CD4-positive, alpha-beta T cell treated with Interleukin-17A for 4 hours (primary cell): Measurements from ENCODE around the gene ZNF408.

Source experiments
- DNase-seq: peaks from one replicate; pipeline ENCODE4 v3.0.0-alpha.2; 2020; ENCODE audit warnings: mixed read lengths

The ZNF408 gene

GRCh38 chr11:46676436-46677158, 24.2 kb upstream of the ZNF408 start:
- DNase-seq = no peak

DNA sequence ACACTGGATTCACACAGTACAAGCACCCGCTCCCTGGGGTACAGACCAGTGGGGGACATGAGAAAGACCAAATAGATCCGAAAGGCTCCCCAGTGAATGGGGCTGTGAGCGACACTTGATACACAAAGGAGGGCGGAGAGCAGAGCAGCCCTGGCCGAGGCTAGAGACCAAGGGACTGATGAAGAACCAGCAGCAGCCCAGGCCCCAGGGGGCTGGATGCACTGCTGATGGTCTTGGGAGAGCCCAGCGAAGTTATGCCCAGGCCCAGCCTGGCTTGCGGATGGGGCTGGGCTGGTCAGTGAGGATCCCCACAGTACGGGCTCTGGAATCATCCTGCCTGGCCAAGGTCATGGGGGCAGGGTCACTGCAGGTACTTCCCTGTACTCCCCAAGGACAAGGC, 23.7 kb upstream of the ZNF408 start:
- DNase-seq = no peak

GRCh38 chr11:46677991-46678740, 22.7 kb upstream of the ZNF408 start:
- DNase-seq = no peak

DNA sequence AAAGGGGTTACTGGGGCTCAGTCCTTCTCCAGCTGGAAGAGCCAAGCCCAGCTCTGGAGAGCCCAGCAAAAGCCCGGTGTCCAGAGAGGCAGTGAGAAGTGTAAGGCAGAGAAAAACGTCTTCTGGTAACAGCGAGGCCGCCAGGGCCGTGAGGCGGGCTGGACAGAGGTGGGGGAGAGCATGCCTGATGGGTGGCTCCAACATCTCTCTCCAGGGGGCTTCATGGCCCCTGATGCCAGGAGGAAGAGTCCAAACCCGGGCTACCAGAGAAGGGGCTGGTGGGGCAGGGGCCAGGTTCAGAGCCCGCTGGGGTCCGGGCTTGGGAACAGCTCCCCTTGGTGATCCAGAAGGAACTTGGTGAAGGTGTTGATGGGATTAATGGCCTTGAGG, 22.1 kb upstream of the ZNF408 start:
- no peak for DNase-seq

DNA sequence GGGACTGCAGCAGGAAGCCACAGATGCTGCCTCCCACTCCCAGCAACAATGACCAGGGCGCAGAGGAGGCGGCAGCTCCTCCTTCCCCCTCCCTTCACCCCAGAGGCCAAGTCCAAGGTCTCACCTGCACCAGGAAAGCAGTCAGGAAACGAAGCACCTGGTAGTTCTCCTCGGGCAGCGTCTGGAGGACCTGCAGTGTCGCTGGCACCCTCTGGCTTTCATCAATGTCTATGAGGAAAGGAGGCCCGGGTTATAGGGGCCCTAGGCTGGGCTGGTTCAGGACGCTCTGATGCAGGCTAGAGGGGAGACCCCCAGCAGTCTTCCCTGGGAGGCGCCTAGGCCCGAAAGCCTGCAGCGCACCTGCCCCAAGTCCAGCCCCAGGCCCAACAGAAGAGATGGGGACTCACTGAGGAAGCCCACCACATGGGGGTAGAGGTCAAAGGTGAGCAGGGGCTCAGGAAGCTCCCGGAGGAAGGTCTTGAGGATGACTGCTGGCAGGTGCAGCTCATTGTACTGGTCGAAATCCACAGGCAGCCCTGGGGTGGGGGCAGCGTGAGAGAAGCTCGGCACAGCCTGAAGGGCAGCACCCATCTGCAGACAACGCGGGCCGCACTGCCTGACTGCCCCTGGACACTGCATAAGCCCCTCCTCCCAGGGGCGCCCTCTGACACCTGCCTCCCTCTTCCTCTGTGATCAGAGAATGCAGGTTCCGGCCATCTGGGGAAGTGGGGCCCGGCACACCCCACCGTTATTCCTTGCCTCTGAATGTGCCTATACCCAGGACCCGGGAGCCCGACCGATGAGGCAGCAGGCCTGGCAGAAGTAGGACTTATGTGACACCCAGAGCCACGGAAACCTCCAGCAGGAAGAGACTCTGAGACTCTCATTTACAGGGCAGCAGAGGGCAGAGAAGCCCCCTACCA, 21.3 kb upstream of the ZNF408 start:
- DNase-seq = no peak

GRCh38 chr11:46680164-46680760, 20.6 kb upstream of the ZNF408 start:
- no peak for DNase-seq

DNA sequence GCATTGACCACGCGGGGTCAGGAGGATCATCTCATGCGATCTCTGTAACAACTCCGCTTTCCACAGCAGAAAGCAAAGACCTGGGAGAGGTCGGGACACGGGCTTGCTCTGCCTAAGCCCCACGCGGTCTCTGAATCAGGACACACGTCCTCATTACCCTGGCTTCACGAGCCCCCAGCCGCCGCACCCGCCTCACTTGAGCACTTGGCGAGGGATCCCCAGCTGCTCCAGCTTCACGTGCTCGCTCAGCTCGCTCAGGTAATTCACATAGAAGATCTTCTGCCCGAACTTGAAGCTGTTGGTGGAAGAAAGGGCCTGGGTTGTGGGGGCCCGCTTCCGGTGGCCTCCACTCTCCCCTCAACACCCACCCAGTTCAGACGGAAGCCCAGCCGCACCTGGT, 20.0 kb upstream of the ZNF408 start:
- DNase-seq = no peak

DNA sequence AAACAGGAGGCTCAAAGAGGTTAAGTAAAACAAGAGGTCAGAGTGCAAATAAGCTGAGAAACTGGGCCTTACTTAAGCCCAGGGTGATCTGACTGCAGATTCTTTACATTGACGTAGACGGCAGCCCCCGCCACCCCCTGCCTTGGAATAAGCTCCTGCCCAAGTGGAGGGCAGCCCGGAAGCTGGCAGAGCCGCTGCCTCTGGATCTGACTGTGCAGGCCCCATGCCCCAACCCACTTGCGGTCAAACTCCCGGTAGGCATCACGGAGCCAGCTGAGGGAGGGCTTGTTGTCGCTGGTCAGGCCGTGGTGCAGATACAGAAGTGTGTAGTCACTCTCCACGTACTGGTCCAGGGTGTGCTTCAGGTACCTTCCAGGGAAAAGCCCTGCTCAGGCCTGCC, 19.0 kb upstream of the ZNF408 start:
- DNase-seq = no peak

GRCh38 chr11:46682773-46683752, 17.8 kb upstream of the ZNF408 start:
- no peak for DNase-seq

- DNase-seq = no peak
Observed at GRCh38 chr11:46684367-46684766, 16.5 kb upstream of the ZNF408 start.

DNA sequence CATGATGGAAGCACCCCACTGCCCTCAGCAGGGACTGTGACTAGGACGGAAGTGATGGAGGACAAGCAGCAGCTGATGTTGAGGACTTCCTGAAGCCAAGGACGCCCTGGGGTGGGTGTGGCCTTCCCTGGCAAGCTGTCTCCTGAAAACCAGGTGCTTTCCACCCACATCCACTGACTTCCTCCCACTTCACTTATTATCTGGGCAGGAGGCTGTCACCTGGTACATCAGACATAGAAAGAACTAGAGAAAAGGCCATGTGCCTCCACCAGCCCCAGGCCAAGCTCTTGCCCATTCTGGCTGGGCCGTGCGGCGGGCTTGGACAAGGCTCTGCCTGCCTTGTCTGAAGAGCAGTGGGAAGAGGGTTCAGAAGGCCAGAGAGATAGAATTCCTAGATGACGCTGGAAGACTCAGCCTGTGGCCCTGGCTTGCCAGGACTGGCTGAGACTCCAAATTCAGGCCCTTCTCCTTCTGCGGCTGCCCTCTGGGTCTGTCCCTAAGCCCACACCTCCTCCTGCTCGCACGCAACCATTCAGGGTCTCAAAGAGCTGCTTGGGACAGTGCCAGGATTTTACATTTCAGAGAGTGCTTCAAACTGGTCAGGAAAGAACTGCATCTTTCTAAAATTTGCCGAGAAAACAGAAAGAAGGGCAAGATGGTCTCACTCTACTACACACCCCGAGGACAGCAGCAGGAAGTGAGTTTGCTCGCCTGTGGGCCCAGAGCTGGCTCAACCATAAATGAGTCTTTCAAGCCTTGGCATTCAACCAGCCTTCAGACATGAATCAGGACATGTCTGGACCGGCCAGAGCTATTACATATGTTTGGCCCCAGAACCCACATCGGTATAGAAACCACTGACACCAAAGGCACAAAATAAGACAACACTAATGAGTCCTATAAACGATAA, 13.7 kb upstream of the ZNF408 start:
- DNase-seq = no peak

DNA sequence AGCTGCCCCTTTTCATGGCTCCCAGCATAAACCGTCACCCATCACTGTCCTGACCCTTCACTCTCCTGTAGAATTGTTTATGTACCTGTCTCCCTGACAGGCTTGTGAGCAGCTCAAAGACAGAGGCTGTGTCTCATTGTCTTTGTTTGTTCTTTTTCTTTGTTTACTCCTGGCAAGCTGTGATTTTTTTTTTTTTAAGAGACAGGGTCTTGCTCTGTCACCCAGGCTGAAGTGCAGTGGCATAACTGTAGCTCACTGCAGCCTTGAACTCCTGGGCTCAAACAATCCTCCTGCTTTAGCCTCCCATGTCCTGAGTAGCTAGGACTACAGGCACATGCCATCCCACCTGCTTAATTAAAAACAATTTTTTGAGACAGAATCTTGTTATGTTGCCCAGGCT, 10.1 kb upstream of the ZNF408 start:
- no peak for DNase-seq

GRCh38 chr11:46692450-46692849, 8.4 kb upstream of the ZNF408 start:
- no peak for DNase-seq

DNA sequence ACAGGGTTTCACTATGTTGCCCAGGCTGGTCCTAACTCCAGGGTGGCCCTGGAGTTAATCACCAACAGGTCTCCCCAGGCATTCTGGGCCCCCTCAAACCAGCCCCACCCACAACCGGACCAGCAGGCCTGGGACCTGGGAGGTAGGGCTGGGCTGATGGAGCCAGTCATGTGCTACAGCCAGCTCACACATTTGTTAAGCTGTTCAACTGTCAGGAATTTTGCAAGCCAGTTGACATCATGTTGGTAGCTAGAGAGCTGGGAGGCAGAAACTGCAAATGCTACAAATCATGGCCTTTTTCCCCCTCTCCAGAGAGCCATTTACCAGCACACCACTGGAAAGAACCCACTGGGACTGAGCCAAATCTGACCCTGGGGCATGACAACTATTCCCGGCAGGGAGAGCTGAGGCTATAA, 7.2 kb upstream of the ZNF408 start:
- no peak for DNase-seq

- DNase-seq = no peak
Observed at GRCh38 chr11:46694072-46694471, 6.8 kb upstream of the ZNF408 start.

GRCh38 chr11:46694607-46695006, 6.2 kb upstream of the ZNF408 start:
- DNase-seq = no peak

DNA sequence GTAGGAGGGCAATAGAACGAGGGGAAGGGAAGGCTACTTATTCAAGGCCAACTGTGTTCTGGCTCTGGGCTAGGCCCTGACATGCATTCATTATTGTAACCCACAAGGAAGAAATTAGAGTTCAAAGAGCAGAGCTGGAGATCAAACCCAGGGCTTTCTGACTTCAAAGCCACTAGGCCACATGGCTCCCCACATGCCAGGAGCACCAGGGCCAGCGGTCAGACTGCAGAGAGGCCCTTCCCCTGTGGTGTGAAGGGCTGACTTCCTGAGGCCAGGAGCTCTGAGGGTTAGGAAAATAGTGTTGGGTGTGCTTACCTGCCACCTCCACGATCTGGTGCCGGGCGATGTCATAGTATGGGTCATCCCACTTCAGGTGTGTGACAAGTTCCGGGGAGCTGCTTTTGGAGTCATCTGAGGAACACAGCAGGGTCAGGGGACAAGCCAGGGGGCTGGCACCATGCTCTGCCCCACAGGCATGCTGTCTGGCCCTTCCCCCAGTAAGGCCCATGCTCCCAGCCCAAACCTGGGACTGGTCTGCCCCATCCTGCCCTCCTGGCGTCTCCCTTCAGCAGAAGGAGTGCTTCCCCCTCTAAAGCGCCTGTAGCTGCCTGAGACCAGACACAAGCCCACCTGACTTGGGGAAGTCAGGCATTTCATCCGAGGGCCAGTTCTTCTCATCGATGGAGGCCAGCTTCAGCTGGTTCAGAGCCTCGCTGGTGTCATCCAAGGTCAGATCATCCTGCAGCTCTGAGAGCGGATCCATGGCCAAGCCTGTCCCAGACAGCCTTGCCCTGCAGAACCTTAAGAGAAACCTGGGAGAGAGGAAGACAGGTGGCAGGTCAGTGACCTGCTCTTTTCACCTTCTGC, 5.3 kb upstream of the ZNF408 start:
- no peak for DNase-seq

DNA sequence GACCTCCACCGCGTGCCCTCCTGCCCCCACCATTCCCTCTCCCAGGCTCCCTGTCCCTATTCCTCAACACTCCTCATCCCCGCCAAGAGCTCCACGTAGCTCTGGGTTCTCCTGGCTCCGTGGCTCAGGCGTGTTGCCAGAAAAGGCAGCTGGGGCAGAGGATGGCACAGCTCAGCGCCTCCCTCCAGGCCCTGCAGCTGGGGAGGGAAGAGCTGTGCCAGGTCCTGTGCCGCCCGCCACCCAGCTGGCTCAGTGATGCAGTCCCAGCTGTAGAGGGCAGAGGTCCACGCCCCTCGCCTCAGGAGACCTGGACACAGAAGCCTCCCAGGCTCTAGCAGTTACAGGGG, 4.6 kb upstream of the ZNF408 start:
- no peak for DNase-seq

DNA sequence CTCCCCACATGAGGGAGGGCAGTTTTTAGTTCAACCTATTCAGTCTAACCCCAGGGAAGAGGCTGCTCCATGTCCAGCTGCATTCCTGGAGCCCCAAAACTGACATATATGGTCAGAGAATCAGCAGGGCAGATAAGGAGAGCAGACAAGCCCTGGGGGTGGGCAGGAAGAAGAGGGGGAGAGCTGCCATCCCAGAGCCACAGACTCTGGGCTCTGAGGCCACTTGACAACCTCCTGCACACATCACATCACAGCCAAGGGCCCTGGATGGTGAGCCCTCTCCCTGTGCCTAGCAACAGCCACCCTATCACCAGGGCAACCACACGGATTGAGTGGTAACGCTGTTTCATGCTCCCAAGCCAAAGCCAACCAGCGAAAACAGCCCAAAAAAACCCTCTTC, 3.5 kb upstream of the ZNF408 start:
- DNase-seq = no peak

DNA sequence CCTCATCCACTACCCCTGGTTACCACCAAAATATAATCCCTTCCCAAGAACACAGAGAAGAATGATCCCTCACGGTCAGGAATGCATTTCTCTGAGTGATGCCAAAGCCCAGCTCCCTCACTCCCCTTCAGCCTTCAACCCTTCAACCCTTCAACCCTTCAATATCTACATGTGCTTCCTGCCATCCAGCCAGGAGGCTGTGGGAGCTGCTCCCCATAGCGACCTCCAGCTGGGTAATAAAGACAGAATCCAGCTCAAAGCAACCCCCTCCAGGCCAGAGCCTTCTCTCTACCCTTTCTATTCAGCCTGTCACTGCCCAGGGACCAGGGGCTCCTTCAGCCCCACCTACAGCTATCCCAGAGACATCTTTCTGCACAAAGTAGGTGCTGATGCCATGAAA, 3.1 kb upstream of the ZNF408 start:
- DNase-seq = no peak
